GM19238 (cell line): Measurements from ENCODE around the gene SHKBP1.
A peak's percentile ranks its signal among the peaks of the same experiment; 100 is the strongest.
"Not testable (repeated sequence)": the region's sequence is repeated elsewhere in the genome, so short reads cannot be mapped to it uniquely, and the experiment has no call there.

Experiments
- DNase-seq: peaks from one replicate; pipeline ENCODE4 v3.0.0; 2011; ENCODE audit warnings: low spot score; ENCODE audit not compliant: insufficient read length

SHKBP1 gene, protein sequence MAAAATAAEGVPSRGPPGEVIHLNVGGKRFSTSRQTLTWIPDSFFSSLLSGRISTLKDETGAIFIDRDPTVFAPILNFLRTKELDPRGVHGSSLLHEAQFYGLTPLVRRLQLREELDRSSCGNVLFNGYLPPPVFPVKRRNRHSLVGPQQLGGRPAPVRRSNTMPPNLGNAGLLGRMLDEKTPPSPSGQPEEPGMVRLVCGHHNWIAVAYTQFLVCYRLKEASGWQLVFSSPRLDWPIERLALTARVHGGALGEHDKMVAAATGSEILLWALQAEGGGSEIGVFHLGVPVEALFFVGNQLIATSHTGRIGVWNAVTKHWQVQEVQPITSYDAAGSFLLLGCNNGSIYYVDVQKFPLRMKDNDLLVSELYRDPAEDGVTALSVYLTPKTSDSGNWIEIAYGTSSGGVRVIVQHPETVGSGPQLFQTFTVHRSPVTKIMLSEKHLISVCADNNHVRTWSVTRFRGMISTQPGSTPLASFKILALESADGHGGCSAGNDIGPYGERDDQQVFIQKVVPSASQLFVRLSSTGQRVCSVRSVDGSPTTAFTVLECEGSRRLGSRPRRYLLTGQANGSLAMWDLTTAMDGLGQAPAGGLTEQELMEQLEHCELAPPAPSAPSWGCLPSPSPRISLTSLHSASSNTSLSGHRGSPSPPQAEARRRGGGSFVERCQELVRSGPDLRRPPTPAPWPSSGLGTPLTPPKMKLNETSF

DNA sequence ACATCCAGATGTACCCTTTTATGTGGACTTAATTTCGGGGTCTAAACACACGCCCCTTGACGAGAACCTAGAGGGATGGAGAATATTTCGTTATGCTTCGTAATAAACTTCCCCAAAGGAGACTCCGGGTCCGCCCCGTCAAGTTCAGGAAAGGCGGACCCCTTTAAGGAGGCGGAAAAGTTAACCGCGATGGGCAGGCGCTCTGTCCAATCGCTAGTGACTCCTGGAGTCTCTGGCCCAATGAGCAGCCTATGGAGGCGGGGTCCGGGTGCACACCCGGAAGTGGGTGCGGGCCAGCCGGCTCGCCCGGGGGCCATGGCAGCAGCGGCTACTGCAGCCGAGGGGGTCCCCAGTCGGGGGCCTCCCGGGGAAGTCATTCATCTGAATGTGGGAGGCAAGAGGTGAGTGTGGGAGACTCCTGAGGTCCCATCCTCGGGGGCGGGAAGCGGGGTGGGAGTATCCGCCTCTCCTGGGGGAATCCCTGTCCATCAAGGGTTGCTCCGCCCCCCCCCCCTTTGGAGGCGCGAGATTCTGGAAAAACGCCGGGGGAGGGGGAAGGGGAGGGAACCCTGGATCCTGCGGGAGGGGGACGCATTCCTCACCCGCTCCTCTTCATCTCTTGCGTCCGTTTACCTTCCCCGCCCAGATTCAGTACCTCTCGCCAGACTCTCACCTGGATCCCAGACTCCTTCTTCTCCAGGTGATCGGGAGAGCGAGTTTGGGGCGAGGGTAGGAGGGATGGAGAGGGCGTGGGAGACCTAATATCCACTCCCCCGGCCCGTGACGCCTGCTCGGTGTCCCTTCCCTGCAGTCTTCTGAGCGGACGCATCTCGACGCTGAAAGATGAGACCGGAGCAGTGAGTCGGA lies at the start of gene SHKBP1:
TSS of gene SHKBP1 (plus strand) at position 289 of the 867 bp plus-strand sequence. CDS start at position 316, 27 bp downstream.
- DNase-seq = peak; percentile 99

DNA sequence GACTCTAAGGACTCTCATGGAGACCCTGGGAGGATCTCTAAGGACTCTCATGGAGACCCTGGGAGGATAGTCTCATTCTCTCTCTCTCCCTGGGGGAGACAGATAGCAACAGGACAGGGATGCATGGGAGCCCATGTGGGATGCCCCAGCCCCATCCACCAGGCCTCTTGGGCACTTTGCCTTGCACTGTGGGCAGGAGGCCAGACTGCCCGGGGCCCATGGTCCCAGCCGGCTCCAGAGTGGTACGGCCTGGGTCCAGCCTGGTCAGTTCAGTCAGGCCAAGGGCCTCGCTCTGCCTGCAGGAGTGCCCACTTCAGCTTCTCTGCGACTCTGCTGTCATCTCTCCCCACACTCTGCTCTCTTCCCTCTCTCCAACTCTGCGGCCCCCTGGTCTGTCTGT lies 48.6 kb upstream of the SHKBP1 start:
- no peak for DNase-seq

DNA sequence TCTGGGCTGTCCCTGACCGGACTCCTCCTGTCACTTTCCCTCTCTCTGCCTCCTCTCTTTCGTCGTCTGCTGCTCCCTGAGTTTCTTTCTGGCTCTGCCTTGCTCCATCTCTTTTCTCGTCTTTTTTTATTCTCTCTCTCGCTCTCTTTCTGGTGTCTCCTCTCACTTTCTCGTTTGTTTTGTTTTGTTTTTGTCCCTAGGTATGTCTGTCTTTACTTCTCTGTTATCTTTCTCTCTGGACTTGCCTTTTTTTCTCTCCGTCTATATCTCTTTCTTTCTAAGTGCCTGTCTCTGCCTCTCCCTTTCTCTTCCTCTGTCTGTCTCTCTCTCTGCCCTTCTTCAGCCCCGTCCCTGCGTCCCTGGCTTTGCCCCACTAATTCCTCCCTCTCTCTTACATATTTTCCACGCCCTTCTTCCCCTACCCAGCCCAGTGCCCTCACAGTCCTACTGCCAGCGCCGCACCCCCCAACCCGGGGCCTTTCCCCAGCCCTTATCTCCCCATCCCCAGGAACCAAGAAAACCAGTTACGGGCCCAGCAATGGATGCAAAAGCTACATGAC lies 48.1 kb upstream of the SHKBP1 start:
- DNase-seq = no peak

DNA sequence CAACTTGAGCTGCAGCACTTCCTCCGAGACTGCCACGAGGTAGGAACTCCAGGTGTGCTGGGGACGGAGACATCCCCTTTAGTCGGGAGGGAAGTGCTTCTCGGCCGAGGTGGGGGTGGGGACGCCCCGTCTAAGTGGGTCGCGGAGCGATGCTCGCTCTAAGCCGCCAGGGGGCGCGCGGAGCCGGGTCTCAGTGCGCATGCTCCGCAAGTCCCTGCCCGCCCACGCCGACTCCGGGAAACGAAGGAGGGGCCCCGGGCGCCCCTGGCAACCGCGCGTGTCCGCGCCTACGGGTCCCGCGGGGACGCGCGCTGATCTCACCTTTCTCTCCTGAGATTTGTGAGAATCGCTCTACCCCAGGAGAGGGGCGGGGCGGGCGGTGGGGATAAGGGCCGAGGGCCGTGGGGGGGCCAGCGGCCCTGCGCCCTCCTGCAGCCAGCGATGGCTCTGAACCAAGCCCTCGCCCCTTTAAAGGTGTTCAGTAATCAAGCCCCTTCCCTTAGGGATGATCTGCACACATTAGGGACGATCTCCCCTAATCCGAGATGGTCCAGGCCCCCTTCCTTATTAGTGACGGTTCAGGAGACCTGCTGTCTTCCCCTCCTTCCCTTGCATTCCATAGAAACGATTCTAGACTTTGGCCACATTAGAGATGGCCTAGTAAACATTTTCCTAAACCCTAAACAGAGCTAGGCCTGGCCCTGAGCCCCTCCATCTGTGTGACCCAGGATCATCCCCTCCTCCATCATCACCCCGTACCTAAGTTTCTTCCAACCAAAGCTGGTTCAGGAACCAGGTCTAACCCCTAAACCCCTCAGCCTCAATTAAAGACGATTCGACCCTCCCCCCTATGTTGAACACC lies 47.3 kb upstream of the SHKBP1 start:
- DNase-seq = peak; percentile 97

DNA sequence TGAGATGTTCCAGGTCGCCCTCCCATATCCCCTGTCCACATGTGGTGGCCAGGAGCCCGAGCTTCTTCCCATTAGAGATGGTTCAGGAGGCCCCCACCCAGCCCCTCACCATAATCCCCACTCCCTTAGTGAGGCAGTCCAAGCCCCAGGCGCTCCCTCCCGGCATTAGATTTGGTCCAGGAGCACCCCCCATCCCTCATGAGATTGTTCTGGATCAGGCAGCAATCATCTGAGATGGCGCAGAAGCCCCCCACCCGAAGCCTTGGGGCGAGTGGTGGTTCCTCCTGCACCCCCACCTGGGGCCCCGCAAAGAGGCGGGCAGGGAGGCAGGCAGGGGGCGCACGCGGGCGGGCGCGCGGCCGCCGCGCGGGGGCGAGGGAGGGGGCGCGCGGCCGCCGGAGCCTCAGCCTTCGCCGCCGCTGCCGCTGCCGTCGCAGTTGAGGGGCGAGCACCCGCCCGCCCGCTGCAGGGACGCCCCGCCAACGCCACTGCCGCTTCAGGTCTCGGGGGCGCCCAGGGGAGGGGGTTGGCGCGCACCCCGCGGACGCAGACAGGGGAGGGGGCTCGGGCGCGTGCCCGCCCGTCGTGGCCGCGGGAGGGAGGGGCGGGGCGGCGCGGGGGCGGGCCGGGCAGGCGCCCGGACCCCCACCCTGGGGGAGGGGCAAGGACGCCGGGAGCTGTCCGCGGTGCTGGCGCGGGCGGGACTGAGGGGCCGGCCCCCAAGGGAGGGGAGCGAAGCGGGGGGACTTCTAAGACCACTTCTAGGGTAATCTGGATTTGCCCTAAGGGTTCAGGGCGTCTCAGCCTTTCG lies 46.4 kb upstream of the SHKBP1 start:
- DNase-seq = no peak

DNA sequence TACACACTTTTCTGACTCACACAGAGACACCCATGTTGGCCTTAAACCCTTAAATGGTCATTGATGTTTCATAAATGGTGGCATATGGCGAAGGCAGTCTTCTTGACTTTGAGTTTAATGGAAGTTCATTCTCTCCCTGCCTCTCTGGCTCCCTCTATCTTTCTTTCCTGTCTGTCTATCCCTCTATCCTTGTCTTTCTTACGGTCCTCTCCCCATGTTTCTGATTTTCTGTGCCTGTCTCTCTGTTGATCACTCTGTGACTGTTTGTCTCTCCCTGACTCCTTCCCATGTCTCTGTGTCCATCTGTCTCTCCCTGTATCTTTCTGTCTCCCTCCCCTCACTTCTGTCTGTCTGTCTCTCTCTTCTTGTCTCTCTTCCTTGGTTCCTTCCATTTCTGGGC lies 43.2 kb upstream of the SHKBP1 start:
- DNase-seq = no peak

DNA sequence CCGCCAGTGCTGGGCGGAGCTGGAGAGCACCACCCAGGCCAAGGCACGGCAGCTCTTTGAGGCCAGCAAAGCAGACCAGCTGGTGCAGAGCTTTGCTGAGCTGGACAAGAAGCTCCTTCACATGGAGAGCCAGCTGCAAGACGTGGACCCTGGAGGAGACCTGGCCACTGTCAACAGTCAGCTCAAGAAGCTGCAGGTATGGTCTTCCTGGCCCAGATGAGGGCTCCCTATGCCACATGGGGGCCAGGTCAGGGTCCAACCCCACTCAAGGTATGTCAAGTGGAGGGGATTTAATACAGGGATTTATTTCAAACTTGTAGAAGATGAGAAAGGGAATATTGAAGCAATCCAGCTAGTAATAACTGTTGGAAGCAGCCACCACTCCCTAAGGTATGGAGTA lies 42.5 kb upstream of the SHKBP1 start:
- DNase-seq = no peak

DNA sequence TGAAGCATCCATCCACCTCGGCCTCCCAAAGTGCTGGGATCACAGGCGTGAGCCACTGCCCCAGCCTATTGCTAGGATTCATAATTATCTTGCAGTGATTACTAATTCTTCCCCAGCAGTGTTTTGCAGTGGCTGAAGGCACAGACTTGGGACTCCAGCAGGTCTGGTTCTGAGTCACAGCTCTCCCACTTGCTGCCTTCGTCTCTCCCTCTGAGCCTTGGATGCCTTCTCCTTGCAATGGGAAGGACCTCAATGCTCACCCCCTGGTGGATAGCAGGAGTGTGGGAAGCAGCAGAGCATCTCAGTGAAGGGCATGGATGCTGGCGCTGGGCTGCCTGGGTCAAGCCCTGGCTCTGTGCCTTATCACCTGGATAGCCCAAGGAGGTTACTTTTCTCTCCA lies 37.6 kb upstream of the SHKBP1 start:
- DNase-seq = no peak

DNA sequence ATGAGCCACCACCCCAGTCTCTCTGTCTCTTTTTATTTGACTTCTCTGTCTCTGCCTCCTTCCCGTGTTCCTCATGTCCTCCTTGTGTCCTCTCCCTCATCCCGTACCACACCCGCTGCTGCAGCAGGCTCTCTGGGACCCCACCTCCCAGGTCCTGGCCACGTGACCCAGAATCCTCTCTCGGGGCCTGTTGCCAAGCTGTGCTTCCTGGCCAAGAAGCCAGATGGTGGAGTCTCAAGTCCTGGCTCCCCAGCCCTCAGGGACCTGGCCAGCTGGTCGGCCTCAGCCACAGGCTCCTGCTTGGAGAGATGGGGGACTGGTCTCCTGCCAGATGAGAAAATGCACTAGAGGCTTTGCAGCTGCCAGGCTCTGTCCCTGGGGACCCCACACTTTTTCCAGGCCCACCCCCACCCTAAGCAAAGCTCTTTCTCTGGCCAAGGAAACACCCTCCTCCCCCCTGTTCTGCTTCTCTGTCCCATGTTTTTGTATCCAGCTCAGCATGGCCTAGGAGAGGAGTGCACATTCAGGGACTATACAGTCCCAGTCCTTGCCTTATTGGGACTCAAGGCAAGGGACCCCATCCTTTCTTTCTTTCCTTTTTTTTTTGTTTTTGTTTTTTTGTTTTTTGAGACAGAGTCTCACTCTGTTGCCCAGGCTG lies 34.3 kb upstream of the SHKBP1 start:
- no peak for DNase-seq

DNA sequence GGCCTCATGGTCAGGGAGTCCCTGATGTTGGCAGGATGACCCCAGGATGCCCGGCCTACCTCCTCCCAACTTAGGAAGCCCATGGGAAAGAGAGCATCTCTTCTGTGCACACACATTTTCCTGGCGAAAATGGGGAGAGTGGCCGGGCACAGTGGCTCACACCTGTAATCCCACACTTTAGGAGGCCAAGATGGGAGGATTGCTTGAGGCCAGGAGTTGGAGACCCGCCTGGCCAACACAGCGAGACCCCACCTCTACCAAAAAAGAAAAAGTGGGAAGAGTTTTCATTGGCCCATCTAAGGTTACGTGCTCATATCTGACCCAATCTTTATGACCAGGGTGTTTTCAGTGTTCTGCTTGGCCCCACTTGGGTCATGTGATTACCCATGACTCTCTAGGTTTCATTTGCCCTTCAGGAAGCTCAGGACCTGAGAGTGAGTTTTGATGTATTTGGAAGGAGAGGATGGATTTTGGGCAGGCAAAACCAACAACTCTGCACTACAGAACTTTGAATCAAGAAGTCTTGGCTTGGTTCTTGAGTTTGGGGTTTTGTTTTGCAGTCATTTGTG lies 33.6 kb upstream of the SHKBP1 start:
- no peak for DNase-seq

DNA sequence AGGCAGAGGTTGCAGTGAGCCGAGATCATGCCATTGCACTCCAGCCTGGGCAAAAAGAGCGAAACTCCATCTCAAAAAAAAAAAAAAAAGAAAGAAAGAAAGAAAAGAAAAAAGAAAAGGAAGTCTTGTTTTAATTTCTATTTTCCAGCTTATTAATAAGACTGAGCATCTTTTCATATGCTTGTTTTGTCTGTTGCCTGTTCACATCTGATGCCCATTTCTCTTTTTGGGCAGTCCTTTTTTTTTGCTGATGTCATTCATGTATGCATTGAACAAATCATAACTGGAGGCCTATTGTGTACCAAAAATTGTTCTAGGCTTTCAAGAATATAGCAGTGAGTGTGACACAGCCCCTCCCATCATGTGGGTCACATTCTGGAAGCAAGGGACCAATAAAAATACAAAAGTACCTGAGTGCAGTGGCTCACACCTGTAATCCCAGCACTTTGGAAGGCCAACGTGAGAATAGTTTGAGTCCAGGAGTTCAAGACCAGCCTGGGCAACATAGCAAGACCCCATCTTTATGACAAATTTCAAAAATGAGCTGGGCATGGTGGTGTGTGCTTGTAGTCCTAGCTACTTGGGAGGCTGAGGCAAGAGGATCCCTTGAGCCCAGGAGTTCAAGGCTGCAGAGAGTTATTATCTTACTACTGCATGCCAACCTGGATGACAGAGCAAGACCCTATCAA lies 30.4 kb upstream of the SHKBP1 start:
- not testable (repeated sequence) for DNase-seq

DNA sequence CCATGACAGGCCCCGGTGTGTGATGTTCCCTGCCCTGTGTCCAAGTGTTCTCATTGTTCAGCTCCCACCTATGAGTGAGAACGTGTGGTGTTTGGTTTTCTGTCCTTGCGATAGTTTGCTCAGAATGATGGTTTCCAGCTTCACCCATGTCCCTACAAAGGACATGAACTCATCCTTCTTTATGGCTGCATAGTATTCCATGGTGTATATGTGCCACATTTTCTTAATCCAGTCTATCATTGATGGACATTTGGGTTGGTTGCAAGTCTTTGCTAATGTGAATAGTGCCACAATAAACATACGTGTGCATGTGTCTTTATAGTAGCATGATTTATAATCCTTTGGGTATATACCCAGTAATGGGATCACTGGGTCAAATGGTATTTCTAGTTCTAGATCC lies 29.5 kb upstream of the SHKBP1 start:
- not testable (repeated sequence) for DNase-seq

DNA sequence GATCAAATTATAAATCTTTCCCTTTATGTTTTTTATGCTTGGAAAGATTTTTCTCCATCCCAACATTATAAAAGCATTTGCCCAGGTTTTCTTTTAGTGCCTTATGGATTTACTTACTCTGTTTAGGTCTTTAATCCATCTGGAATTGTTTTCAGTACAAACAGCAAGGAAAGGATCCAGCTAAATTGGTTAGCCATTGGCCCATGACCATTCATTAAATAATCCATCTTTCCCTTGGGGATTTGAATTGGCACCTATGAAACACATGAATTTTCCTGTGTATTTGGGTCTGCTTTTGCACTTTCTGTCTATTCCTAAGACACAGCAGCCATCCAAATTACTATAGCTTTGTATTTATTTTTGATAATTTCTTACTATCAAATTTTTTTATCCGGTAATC lies 28.8 kb upstream of the SHKBP1 start:
- DNase-seq = no peak

DNA sequence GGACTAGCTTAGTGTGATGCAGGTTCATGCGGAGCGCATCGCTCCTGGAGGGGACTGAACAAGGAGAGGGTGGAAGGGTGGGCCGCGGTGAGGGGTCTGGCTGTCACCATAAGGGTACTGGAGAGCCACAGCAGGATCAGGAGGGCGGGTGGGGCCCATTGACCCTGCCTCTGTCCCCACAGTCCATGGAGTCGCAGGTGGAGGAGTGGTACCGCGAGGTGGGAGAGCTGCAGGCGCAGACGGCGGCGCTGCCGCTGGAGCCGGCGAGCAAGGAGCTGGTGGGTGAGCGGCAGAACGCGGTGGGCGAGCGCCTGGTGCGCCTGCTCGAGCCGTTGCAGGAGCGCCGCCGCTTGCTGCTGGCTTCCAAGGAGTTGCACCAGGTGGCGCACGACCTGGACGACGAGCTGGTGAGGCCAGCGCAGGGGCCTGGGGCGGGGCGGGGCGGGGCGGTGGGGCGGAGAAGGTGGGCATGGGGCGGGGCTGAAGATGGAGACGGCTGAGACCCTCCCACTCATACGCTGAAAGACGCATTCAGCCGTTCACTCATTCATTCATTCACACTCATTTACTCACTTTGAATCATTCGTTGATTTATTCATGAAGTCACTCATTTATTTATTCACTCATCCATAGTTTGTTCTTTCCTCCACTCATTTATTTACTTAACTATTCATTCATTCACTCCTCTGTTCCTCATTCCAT lies 27.5 kb upstream of the SHKBP1 start:
- peak; percentile 65 for DNase-seq

DNA sequence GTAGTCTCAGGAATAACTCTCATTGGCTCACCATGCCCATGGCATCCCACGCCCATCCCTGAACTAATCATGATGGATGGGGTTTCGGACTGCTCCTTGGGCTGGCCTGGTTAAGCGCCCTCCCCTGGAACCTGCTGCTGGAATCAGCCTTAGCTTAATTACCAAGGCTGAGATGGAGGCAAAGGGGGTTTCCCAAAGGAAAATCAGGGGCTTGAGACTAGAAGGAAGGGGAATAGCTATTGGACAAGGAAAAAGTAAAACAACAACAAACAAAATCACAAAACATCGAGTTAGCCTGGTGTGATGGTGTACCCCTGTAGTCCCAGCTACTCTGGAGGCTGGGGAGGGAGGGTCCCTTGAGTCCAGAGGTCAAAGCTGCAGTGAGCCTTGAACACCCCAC lies 25.7 kb upstream of the SHKBP1 start:
- no peak for DNase-seq

DNA sequence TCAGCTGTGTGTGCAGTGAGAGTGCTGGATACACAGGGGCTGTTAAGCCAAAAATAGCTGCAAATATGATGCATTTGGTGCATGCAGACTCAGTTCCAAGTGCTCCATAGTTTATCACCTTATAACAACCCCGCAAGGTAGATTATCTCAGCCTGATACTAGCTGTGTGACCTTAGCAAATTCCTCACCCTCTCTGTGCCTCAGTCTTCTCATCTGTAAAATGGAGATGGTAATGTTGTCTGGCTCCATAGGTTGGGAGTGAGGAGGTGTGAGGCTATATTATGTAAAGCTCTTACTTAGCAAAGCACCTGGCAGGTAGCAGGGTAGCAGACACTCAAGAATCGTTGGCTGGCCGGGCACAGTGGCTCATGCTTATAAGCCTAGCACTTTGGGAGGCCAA lies 23.8 kb upstream of the SHKBP1 start:
- no peak for DNase-seq
